ENCODE results near the gene RGS3.

GRCh38 chr9:113631137-113631765 lies 167.7 kb downstream of the RGS3 start:
- TF ChIP-seq RAD21 (IDR thresholded peaks at IDR 0.05; ENCODE audit: low read depth): no peak
- TF ChIP-seq EGR1 (IDR thresholded peaks at IDR 0.05): no peak

All from Ishikawa (cell line).